GM21723 (cell line): ENCODE results near the gene ENOX1.

Experiments
- ATAC-seq: cut with Tn5 transposase; IDR thresholded peaks from one replicate; pipeline ENCODE4 v1.9.1; 2021; ENCODE audit warnings: mild to moderate bottlenecking, moderate library complexity; ENCODE audit not compliant: unreplicated experiment

The ENOX1 gene

DNA sequence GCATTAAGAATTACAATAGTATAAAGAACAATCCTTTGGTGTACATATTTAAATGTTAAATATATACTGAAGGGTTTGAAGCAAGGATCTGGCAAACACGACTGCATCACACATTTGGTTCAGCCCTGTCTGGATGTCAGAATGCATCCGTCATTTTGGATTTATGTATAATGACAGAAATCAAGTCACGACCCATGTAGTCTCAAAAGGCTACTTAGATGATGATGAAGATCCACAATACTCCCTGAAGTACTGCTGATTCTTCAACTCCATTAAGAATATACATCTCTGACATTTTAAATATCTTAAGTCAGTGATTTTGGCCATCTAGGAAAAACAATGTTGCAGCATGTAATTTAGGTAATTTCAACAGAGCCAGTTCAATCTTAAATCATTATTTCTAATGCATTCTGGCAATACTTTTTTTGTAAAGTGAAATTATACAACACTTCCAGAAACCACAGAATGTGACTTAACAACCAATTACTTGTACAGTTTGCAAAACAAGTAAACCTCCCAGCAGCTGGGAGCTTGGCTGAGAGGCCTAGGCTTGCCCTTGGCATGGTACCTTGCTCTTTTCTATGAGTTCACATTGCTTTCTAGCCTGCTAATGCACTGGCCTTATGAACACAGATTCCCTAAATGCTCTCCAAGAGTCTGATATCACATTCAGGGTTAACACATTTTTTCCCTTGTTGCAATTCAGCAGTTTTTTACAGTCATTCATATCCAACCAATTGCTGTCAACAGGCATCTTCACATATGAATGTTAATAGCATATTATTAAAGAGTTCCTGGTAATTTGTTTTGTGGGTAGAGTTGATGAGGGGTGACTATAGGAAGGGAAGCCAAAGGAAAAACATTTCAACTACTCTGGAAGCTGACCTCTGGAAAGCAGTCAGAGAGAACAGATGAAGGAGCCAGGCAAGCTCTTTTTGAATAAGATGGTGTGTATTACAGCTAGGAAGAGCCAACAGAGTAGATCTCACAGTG is 175.2 kb downstream of the ENOX1 start:
- no peak for ATAC-seq

DNA sequence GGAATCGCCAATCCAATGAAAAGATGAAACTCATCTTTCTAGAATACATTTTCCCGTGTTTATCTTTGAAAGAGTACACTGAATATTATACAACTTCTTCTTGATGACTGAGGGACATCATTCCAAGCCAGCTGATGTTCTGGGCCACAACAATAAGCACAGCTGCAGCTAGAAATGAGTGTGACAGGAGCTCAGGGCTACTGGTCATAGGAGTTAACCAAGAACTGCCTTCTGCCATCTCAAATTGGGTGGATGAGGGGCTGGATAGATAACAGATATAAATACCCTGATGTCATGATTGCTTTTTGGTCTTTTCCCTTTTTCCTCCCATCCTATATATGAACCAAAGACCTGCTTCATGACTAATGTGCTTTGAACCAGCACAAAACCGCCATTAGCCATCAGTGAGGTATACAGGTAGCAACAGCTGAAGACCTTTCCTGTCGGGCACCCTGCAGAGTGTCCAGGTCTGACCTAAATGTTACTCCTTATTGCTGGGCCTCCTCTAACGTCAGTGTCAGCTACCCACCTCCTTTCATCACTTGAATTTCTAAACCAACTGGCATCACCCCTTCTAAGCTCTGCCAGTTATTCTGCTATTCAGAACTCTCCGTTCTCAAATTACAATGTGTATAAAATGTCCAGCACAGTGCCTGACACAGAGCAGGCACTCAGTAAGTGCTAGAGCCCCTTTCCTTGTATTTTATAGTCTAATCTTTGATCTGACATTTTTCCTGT is 178.2 kb downstream of the ENOX1 start:
- no peak for ATAC-seq

DNA sequence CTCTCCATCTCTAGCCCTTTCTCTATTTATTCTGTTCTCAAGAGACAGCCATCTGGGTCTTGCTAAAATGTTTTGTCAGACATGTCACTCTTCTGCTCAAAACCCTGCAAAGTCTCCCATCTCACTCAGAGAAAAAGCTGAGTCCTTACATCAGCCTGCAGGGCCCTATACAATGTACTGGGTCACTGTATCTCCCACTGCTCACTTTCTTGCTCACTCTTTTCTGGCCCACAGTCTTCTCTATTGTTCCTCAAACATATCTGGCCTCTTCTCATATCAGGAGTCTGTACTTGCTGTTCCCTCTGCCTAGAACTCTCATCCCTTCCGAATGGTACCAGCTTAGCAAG is 189.2 kb downstream of the ENOX1 start:
- ATAC-seq, result no peak

DNA sequence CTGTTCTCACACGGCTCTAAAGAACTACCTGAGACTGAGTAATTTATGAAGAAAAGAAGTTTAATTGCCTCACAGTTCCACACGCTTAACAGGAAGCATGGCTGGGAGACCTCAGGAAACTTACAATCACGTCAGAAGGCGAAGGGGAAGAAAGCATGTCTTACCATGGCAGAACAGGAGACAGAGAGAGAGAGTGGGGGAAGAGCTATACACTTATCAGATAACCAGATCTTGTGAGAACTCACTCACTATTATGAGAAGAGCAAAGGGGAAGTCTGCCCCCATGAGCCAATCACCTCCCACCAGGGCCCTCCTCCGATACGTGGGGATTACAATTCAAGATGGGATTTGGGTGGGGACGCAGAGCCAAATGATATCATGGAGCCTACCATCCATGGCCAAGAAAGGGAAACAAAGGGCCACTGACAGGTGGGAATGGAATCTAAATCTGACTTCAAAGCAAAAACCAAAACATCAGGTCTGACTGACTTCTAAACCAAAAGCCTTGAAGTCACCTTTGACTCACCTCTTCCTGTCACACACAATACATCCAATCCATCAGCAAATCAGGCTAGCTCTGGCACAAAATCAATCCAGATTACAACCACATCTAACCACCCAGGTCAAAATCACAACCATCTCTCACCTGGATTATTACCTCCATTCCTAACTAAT is 189.7 kb downstream of the ENOX1 start:
- no peak for ATAC-seq

DNA sequence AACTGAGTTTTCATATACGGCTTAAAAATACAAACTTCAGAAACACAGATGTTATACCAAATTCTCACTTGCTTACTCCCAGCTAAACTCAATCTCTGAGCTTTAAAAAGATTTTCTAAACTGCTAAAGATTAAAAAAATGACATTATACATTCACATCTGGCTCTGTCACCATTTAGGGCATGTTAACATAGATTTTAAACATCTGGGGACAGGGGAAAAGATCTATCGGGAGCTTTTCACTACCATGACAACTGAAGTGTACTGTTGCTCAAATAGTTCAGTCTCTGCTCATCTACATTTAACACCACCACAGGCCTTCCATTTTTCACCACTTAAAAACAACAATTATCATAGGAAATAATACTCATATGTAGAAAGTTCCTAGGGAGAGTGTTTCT is 190.8 kb downstream of the ENOX1 start:
- no peak for ATAC-seq

DNA sequence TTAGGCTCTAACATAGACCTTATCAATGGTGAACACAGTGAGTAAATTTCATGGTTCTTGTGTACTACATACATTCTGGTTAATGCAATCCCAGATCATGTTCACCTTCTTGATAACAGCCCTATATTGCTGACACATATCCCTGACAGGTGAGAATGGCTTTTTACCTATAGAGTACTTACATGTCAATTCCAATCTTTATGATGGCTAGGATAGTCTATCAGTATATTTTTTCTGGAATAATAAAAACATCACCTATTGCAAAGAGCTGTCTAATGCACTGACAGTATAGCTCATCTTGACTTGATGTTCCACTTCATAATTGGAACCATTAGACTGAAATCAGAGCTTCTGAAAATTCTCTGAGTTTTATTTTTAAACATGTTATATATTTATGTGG is 199.4 kb downstream of the ENOX1 start:
- no peak for ATAC-seq

DNA sequence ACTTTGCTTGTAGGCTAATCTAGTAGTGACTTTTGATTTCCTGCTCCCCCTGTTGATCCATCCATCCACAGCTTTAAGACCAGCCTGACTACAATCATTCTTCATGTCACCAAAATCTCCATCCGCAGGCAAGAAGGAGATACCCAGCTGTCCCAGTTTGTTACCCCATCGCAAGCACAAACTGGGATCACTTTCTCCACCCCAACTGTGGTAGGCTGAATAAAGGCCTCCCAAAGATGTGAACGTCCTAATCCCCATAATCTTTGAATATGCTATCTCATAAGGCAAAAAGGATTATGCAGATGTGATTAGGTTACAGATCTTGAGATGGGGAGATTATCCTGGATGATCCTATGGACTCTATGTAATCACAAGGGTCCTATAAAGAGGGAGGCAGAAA is 202.0 kb downstream of the ENOX1 start:
- no peak for ATAC-seq

DNA sequence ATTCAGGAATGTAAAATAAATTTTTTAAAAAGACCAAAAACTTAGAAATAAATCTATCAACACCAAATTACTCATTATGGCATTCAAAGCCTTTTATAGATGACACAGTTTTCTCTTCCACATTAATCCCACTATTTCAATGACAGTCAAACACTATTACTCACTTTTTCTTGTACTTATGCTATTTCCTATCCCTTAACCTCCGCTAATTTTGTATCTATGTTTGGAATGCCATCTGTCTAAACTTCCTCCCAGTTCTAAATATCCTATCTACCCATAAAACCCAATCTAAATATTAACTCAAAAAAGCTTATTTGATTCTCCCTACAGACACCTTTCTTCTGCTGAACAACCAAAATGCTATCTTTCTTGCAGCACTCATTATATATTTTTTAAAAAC is 203.5 kb downstream of the ENOX1 start:
- ATAC-seq, result no peak

DNA sequence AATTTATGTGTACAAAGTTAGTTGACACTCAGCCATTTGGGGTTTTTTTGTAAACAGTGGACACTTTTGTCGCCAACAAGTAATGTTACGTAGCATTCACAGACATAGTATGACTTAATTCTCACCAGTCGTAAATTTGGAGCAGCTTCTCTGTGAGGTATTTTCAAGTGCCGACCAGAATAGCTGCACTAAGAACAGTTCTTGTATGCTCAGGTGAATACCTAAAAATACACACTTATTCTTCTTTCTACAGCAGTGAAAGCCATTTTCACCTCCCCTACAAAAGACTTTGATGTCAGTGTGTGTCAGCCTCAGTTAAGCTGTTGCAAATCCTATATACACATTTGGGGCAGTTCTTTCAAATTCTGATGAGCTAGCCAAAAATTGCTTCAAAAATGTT is 206.5 kb downstream of the ENOX1 start:
- no peak for ATAC-seq

DNA sequence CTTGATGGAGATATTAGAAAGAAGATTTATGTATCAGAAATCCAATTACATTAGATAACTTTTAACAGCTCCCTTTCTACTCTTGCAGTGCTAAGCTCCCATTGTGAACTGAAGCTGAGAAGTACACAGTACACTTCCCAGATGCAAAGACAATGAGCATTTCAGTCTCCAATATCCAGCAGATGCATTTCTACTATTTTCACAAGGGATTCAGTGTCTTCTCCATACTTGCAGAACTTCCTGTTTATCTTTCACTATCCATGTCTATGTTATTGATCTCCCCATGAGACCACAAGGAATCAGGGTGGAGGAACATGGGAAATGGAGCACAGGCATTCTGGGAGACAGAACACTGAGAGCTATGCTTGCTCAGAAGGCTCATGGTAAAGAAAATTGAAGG is 207.5 kb downstream of the ENOX1 start:
- ATAC-seq, result no peak

DNA sequence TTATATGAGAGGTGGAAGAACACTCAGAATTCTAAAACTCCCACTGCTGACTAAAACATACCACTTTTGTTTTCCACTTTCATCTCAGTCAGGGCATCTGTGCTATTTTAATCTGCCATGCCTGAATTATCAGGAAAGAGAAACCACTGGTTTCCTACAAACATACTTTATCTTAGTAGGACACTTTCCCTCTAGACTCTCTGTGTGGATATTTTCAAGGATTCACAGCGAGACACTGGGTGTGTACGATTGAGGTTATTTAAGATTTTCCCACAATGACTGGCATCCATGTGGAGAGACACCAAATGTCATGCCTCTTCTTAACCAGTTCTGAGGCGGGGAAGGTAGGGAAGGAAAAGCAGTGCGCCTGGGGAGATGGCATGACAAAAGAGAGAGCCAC is 212.2 kb downstream of the ENOX1 start:
- no peak for ATAC-seq

DNA sequence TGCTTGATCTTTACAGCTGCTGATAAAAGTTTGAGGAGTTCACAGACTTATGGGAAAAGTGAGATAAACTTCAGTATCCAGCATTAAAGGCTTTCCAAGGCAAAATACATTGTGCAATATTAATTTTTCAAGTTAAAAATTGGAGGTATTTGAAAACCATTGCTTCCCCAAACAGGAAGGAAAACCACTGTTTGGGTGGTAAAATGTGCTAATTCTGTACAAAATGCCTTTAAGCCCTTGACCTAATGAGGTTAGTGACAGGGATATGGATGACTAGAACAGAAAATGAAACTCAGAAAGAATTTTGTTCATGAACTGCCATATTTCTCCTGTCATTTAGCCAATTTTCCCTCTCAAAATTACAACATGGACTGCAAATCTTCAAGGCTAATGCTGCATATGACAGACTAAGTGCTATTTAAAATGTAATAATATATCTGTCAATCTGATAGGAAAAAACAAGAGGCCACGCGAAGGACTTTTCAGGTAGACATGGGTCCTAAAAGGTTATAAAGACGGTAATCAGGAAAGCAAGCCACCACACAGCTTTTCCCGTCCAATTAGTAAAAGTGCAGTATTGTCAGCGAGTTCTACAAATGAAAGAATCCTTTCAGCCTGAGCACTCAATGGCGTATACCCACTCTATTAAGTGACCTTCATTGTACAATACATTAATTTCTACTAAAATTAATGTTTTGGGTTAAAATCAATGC is 212.8 kb downstream of the ENOX1 start:
- ATAC-seq, result no peak

DNA sequence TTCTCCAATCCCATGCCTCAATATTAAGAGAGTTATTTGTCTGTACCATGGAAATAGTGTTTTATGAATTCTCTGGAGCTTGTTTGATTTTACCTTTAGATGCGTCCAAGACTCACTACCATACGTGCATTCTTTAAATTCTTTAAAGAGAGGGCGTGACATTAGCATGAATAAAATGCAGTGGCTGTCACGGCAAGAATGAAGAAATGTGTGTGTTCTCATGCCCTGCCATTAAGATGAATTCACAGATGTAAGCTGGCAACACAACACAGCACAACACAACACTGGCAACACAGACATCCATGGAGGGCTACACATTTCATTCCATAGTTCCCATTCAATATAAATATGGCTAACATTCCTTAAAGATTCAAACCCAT is 213.4 kb downstream of the ENOX1 start:
- ATAC-seq, result no peak

DNA sequence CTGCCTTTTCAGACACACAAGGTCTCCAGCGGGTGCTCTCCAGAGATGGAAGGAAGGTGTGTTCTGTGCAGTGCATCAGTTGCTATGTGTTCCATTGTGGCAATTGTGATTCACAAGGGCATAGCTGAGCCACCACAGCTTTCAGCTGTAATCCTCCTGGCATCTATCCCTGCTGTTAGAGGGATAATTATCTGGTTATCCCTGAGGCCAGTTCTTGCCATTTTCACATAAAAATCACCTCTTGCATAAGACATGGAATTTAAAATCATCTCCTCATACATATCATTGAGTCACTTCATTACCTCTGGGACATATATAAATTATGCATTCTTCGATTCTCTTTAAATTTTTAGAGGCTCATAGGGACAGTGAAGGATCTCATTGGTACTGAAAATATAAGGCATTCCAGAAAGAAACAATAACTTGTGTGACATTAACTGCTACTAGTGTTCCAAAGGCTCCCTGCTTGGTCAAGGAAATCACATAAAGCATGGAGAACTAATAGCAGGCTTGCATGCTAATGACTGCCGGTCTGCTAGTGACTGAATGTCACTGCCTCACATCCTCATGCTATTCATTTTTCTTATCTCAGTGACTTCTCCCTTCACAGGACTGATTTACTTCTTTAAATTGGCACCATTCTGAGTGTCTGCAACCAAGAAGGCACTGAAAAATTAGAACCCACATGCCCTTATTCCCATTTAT is 214.0 kb downstream of the ENOX1 start:
- no peak for ATAC-seq

DNA sequence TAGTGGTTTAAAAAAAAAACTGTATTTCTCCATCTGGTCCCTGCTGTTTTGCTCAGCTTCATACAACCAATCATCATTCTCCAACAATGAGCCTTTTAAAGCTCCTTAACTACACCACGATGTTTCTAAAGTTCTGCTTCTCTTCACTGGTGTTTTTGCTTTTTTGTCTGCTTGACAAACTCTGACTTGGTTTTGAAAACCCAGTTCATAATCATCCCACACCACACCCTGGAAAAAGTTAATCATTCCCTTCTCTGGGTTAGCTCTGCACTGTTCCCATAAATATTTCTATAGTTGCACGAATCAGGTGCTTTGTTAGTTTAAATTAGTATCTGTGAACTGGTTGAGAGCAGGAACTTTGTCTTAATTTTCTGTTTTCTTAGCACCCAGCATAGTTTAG is 217.1 kb downstream of the ENOX1 start:
- ATAC-seq, result no peak

DNA sequence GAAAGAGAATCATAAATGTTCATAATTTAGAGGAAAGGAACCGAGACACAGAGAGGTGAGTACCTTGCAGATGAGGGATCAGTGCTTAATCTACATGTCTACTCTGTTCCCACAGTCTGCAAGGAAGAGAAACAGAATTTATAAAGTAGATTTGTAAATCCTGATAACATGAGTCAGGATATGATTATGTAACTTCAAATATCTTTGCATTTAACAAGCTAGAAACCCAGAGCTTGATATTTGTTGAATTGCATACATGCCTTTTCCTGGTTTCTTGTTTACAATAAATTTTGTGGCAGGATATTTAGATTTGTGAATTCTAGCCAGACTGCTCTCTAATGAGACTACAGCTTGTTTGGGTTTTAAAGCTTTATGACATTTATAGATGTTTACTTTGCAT is 219.2 kb downstream of the ENOX1 start:
- ATAC-seq, result no peak

DNA sequence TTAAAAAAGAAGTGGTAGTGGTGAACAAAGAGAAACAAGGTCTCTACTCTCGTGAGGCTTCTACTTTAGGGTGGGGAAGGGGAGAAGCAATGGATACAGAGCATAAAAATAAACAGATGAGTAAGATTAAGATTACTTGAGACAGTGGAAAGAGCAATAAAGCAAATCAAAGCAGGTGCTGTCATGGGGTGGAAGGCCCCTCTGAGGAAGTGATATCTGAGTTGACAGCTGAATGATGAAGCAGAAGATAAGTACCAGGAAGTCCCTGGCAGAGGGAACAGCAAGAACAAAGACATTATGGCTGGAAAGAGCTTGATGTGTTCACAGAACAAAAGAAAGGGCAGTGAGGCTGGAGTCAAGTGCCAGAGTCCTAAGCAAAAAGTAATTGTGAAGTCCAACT is 221.8 kb downstream of the ENOX1 start:
- no peak for ATAC-seq

DNA sequence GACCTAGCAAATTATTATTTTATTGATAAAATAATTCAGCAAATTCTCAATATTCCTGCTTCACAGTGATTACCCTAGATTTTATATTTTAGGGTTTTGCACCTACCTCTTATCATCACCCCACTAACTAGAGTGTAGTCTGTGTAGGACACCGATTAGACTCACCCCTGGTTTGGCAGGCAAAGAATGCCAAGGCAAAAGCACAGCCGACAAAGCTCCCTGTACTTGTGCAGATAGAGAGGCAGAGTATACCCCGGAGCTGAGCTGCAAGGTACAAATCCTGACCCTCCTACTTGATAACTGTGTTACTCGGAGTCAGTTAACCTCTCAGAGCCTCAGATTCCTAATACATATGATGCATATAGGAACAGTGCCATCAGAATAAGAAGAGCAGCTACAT is 225.7 kb downstream of the ENOX1 start:
- no peak for ATAC-seq

DNA sequence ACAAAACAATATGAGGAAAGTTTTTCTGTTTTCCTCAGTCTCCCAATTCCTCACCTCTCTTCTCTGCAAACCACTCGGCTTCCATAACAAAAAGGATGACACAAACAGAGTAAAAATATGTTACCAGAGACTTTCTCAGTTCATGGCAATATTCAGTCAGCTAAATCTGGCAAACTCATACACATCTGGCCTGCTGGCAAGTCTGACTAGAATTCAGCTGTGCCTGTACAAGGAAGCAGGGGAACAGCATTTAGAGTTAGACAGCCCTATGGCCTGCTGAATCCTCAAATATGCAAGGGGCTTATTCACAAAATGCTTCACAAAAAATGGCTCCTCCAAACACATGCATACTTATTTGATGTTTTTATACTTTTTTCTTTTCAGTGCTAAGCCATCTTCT is 227.8 kb downstream of the ENOX1 start:
- ATAC-seq, result no peak

DNA sequence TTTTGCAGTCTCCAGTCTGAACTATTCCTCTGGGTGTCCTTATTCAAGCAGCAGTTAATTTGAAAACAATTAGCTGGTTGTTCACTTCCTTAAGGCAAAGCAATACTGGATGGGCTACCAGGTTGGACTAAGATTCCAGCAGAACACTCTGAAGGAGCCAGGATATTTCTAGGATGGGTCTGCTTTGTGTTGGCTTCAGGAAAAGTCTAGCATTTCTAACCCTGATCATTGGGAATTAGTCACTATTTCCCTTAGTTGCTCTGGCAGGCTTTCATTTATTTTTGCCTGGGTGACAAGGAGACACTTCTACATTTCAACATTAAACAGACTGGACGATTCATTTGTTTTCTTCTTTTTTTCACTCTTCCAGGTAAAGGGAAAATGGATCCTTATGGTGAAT is 228.4 kb downstream of the ENOX1 start:
- ATAC-seq, result no peak

DNA sequence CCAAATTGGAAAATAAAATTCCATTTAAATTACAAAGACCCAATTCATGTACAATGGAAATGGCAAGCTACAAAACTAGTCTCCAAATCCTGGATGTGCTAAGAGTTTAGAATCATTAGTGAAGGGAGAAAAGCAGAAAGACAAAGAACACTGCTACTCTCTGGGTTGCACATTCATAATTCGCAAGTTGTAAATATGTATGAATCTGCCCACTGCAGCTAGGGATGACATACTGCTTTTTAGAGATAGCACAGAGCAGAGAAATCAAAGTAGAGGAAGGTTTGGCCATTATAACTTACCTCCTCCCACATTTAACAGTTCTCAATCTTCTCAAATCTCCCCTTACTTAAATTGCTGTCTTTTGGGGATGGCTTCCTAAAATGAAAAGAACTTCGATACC is 231.1 kb downstream of the ENOX1 start:
- no peak for ATAC-seq
